Lower lobe of right lung (tissue), 2 donors: ENCODE measurements around the gene HNRNPL. TPM values are rescaled to one million over a fixed set of nuclear protein-coding genes. Genes with fewer than 3 reads are reported as not detected.
A peak's percentile ranks its signal among the peaks of the same experiment; 100 is the strongest.

ENCODE experiments used
- ATAC-seq, 2 donors: fragments of 200-7000 bp; cut with Tn5 transposase; one replicate each; pipeline ENCODE4 v1.9.1; 2020 to 2022; ENCODE audit warnings: mild to moderate bottlenecking in 2 of 2, moderate library complexity in 2 of 2
- DNase-seq: peaks from one replicate; pipeline ENCODE4 v3.0.0-alpha.2; 2020
- H3K27ac ChIP-seq: fragments of 200-600 bp; one replicate; pipeline ENCODE4 v1.8.0; 2022
- H3K27me3 ChIP-seq: fragments of 200-600 bp; one replicate; pipeline ENCODE4 v1.8.0; 2022; ENCODE audit warnings: low read depth
- H3K36me3 ChIP-seq: fragments of 200-600 bp; one replicate; pipeline ENCODE4 v1.8.0; 2022; ENCODE audit warnings: mild to moderate bottlenecking
- H3K4me1 ChIP-seq: fragments of 200-600 bp; one replicate; pipeline ENCODE4 v1.8.0; 2022
- H3K4me3 ChIP-seq: fragments of 200-600 bp; one replicate; pipeline ENCODE4 v1.8.0; 2022; ENCODE audit warnings: mild to moderate bottlenecking
- H3K9me3 ChIP-seq: fragments of 200-600 bp; one replicate; pipeline ENCODE4 v1.8.0; 2022
- CTCF ChIP-seq: fragments of 200-600 bp; IDR thresholded peaks from one replicate; pipeline ENCODE4 v1.8.0; 2022; ENCODE audit warnings: antibody characterized with exemption, mild to moderate bottlenecking
- intact Hi-C: fragments of 100-400 bp; cut with DNase I; formaldehyde crosslinking; loops from one replicate; pipeline ENCODE4 v1.11.0; 2022
- total RNA-seq: library from RNA; stranded (reverse); fragmentation: NEBNext Ultra II Directional; extraction: Animal tissue kit (Norgen Biotek cat#: 25700); gene quantifications from one replicate; pipeline ENCODE4 v1.2.1, GENCODE V29; 2021
- donor health status: DM: no; HTN: yes; CAD: no; lungs with severe emphysema.

The HNRNPL gene
- total RNA-seq, 1 donor from 2014 or later: 274 TPM

GRCh38 chr19:38839816-38840582, 9.8 kb downstream of the HNRNPL start:
- Histone ChIP-seq H3K4me3 (no peak overlapping the region), H3K9me3 (no peaks in the 10 kb centered on the region), H3K4me1 (peaks cover 37% of the 10 kb centered on the region), H3K27me3 (no peaks in the 10 kb centered on the region), H3K36me3 (peaks cover 99% of the 10 kb centered on the region), H3K27ac (no peak overlapping the region)
- intact Hi-C loops: no loop called here
- no peak for ATAC-seq
- DNase-seq: no peak
- TF ChIP-seq CTCF: no peak

GRCh38 chr19:38838986-38839761, 10.6 kb downstream of the HNRNPL start:
- intact Hi-C loops: no loop called here

GRCh38 chr19:38838208-38838985, 11.4 kb downstream of the HNRNPL start:
- Histone ChIP-seq H3K4me3 (no peak overlapping the region), H3K4me1 (peaks cover 29% of the 10 kb centered on the region), H3K27me3 (no peaks in the 10 kb centered on the region), H3K36me3 (peaks cover 83% of the 10 kb centered on the region), H3K9me3 (no peaks in the 10 kb centered on the region), H3K27ac (peak overlapping the region; percentile 24)
- intact Hi-C loops: no loop called here
- DNase-seq (no peak), ATAC-seq (peak; percentile 16 to 25)
- no peak for TF ChIP-seq CTCF

More at GRCh38 chr19:38838986-38839761, 10.6 kb downstream of the HNRNPL start:
- Histone ChIP-seq H3K27me3 (no peaks in the 10 kb centered on the region), H3K27ac (no peak overlapping the region), H3K4me3 (no peak overlapping the region), H3K4me1 (peaks cover 35% of the 10 kb centered on the region), H3K36me3 (peaks cover 91% of the 10 kb centered on the region), H3K9me3 (no peaks in the 10 kb centered on the region)
- ATAC-seq: no peak
- DNase-seq: no peak
- TF ChIP-seq CTCF: no peak

- Histone ChIP-seq H3K4me3 (no peak overlapping the region), H3K4me1 (peaks cover 34% of the 10 kb centered on the region), H3K27me3 (no peaks in the 10 kb centered on the region), H3K9me3 (no peaks in the 10 kb centered on the region), H3K36me3 (peaks cover 76% of the 10 kb centered on the region), H3K27ac (peak overlapping the region; percentile 24)
- intact Hi-C loops: no loop called here
- DNase-seq (no peak), ATAC-seq (peak in 1 of 2 donors; percentile 31)
- TF ChIP-seq CTCF: no peak
Measured at GRCh38 chr19:38837656-38838121, 12.1 kb downstream of the HNRNPL start.

- intact Hi-C loops: no loop called here
Measured at GRCh38 chr19:38836983-38837626, 12.7 kb downstream of the HNRNPL start.

More at GRCh38 chr19:38836983-38837626, 12.7 kb downstream of the HNRNPL start:
- DNase-seq (no peak), ATAC-seq (no peak)
- Histone ChIP-seq H3K27ac (peak overlapping the region; percentile 24), H3K9me3 (no peaks in the 10 kb centered on the region), H3K36me3 (peaks cover 70% of the 10 kb centered on the region), H3K4me3 (no peak overlapping the region), H3K4me1 (peaks cover 40% of the 10 kb centered on the region), H3K27me3 (no peaks in the 10 kb centered on the region)
- no peak for TF ChIP-seq CTCF
